Stromal cell of bone marrow (primary cell): ENCODE results near the gene GPR146.
"Not testable (repeated sequence)": the region's sequence is repeated elsewhere in the genome, so short reads cannot be mapped to it uniquely, and the experiment has no call there.

Source experiments
- DNase-seq: peaks from one replicate; pipeline ENCODE4 v3.0.0-alpha.2; 2012; ENCODE audit warnings: low read depth

Gene GPR146

DNA sequence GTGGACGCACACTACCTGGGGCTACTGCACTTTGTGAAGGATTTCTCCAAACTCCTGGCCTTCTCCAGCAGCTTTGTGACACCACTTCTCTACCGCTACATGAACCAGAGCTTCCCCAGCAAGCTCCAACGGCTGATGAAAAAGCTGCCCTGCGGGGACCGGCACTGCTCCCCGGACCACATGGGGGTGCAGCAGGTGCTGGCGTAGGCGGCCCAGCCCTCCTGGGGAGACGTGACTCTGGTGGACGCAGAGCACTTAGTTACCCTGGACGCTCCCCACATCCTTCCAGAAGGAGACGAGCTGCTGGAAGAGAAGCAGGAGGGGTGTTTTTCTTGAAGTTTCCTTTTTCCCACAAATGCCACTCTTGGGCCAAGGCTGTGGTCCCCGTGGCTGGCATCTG lies 14.0 kb downstream of the GPR146 start:
- DNase-seq, result no peak

DNA sequence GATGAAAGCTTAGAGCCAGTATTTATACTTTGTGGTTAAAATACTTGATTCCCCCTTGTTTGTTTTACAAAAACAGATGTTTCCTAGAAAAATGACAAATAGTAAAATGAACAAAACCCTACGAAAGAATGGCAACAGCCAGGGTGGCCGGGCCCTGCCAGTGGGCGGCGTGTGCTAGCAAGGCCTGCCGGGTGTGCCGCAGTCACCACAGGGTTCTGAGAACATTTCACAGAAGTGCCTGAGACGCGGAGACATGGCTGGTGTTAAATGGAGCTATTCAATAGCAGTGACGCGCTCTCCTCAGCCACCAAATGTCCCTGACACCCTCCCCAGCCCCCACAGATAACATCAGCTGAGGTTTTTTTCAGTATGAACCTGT lies 14.5 kb downstream of the GPR146 start:
- no peak for DNase-seq

DNA sequence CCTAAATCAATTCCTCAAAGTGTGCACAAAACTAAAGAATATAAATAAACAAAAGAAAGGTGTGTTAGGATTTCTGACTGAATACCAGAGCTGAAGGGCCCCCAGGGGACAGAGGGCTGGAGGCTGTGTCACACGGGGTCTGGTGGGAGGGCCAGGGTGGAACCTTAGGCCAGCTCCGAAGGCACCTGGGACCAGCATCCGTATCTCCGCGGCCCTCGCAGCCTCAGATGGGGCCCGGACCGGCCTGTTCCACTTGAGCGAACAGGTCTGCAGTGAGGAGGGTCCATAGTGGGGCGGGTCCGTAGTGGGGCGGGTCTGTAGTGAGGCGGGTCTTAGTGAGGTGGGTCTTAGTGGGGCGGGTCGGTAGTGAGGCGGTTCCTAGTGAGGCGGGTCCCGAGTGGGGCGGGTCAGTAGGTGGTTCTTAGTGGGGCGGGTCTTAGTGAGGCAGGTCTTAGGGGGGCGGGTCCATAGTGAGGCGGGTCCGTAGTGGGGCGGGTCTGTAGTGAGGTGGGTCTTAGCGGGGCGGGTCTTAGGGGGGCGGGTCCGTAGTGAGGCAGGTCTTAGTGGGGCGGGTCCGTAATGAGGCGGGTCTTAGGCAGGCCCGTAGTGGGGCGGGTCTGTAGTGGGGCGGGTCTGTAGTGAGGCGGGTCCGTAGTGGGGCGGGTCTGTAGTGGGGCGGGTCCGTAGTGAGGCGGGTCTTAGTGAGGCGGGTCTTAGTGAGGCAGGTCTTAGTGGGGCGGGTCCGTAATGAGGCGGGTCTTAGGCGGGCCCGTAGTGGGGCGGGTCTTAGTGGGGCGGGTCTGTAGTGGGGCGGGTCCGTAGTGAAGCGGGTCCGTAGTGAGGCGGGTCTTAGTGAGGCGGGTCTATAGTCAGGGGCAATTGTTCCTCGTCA lies 15.1 kb downstream of the GPR146 start:
- no peak for DNase-seq

DNA sequence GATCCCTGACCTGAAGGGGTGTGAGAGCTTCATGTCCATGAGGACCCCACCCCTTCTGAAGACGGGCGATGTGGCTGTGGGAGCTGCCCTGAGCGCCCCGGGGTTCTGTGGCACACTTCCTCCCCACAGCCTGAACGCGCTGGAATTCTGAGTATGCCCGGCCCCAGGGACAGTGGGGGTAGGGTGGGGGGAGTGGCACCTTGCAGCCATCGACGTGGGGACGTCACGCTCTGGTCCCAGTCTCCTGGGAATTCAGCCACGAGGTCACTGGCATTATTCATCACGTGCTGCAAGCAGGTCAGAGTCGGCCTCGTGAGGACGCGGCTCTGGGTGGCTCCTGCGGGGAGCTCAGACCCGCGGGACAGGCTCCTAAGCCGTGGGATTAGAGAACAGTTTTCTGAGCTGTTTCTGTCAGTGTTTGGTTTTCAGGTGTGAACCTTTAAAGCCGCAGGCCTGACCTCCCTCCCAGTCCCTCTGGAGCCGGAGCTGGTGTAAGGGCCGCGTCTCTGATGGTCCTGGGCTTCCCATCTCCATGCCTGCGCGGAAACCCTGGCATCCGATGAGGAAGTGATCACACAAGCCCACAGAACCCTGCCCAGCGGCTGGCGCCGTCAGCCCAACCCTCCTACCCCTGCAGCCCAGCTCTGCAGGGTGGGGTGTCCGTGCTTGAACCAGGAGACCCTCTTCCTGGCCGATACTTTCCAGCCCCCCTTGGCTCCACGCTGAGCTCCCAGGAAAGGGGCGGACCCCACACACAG lies 16.1 kb downstream of the GPR146 start:
- DNase-seq, result no peak

DNA sequence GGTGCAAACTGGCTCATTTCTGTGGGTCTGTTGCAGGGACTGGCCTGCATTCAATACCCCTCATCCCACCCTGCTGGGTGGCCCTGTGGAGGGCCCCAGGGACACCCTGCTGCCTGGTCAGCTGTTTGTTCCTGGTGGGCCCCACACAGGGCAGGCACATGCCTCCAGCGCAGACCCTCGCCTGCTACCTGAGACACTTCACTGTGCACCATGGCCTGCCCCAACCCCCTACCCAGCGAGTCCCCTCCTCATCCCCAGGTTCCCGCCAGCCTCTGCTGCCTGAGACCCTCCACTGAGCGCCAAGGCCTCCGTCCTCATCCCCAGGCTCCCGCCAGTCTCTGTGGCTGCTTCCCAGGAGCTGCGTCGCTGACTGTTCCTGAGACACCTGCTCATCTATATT lies 16.8 kb downstream of the GPR146 start:
- no peak for DNase-seq

DNA sequence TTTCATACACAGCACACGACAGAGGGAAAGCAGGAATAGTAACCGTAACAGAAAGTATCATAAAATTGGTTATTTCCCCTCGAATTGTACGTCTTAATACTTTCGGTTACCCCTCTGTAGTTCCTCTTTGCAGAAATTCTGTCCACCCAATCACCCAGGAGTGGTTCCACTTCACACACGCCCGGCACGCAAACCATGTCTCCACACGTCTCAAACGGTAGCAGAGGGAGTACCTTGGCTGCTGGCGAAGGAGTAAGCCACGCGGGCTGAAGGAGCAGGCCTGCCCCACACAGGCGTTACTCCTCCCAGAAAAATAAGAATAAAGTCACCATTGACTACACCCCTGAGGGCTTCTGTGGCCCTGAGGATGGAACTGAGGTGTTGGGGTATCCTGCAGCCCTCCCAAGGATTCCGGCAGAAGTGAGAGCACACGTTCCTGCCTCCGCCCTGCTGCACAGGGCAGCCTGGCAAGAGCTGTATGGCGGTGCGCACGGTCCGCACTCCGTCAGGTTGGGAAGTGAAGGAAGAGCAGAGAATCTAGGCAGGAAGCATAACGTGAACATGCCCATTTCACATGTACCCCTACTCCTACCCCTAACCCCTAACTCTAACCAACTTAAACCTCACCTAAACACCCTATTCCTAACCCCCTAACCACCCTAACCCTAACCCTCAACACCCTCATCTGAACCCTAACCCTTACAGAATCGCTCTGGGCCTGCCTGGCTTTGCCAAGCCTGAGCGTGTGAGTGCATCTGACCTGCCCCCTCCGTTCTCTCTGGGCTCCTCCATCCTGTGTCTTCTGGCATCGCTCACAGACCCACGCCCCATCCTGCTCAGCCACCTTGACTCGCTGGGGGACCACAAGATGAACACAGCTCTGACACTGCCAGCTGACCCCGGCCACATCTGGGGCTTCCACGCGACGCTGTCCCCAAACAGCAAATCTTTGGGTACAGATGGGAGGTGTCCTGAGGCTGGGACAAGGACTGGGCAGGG lies 18.2 kb downstream of the GPR146 start:
- DNase-seq, result no peak

DNA sequence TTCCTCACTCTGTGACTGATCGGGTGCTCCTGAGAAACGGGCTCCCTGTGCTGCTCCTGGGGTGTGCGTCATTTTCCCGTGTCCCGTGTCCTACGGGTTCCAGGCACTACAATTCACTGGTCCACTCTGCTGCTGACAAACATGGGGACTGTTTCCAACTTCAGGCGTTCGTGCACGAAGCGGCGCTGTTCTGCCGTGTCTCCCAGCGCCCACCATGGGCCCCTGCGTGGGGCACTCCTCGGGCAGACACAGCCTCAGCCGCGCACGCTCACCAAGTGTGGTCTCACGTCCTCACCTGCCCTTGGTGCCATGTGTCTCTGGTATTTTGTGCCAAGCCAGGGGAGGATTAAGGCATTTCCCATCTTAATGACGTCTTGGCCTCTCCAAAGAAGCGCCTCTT lies 19.0 kb downstream of the GPR146 start:
- no peak for DNase-seq

DNA sequence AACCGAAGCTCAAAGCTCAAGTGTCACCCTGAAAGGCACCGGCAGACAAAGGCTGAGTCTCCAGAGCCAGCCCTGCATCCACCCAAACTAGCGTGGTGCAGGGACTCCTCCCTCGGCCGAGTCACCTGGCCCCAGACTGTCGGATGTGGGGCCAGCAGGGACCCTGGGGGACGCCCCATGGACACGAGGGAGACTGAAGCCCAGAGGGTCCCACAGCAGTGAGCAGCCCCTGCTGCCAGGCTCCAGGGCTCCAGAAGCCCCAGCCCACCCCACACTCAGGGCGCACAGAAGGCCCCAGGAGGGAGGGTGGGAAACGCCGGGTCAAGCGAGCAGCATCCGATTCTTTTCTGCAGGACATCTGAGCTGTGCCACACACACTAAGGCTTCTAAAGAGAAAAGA lies 20.2 kb downstream of the GPR146 start:
- DNase-seq, result no peak

DNA sequence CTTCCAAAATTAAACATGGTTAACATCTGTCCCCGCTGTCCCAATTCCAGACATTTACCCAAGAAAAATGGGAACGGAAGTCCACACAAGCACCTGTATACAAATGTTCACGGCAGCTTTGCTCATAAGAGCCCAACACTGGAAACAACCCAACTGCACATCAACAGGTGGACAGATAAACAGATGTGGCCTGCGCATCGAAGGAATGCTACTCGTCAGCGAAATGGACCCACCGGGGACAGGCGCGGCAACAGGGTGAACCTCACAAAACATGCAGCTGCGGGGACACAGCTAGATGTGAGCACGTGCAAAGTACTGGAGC lies 20.9 kb downstream of the GPR146 start:
- no peak for DNase-seq

DNA sequence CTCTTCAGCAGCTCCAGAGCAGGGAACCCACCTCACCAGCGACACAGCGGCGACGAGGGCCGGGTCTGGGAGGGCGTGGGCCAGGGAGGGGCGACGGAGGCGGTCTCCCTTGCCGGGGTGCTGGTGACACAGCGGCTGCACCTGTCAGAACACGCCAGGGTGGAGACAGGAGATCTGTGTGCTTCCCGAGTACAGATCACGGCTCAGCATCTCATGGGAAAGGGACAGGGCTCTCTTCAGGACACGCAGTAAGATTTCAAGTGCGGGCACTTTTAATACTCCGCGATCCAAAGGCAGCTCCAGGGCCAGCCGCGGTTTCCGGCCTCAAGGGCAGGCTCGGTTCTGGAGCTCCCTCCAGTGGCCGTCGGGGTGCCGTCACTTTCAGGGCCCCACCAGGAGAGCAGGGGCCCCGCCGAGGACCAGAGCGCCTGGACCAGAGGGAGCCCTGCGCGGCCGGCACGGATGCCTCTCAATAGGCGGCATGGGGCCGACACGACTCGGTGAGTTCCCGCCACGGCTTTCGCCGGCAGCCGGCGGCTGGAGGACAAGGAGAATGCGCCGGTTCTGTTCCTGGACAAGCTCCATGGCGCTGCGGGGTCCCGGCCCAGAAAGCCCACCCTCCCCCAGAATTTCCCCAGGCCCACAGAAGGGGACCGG lies 21.4 kb downstream of the GPR146 start:
- DNase-seq, result peak; percentile 43

DNA sequence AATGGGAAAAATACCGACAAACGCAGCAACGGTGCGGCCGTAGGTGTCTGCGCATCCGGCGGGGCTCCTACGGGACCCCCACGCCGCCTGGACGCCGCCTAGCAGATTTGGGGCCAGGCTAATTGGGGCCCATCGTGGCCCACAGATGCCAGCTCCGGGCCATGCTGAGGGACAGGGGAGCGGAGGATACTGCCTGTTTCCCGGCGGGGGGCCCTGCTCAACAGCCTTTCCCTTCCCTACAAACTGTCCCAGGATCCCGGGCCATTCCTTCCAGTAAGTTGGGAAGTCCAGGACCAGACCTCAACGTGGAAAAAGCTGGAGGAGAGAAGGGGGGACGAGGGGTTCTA lies 21.9 kb downstream of the GPR146 start:
- no peak for DNase-seq

DNA sequence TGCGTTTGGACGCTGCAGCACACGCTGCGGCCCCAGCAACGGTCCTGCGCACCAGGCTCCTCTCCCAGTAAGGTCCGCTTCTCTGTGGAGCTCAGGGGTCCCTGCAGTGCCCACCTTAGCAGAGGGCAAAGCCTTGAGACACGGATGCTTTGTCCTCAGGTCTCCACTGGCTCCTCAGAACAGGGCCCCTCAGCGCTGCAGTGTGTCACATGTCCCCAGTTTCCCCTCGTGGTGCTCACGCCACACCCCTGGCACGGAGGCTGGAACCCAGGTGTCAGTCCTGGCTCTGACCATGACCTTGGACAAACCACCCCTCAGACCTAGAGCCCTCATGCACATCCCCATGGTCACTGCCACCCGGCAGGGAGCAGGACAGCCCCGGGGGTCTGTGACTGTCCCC lies 23.7 kb downstream of the GPR146 start:
- DNase-seq, result no peak

DNA sequence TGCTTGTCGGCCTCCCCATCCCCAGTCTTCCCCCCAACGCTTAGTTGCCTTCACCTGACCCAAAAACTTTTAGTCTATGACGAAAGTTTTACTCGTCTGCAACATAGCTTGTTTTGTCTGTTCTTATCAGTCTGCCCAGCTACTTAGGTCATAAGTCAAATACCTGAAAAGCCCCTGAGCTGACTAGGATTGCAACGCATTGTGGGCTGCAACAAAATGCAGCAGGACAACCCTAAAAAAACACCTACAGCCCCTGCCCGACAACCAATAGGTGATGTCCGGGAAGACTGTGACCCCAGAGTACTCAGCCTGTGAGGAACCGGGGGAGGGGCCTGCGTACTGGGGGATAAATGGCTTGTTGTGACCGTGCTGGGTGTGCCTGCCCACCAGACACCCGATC lies 24.3 kb downstream of the GPR146 start:
- no peak for DNase-seq

DNA sequence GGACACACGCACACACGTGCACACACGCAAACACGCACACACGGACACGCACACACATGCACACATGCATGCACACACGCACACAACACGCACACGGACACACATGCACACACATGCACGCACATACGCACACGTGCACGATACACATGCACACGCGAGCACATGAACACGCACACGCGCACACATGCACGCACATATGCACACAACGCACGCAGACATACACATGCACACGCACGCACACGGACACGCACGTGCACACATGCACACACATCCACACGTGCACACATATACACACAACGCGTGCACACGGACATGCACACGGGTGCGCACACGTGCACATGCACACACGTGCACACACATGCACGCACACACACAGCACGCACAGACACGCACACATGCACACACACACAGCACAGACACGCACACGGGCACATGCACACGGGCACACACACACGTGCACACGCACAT lies 26.2 kb downstream of the GPR146 start:
- no peak for DNase-seq

DNA sequence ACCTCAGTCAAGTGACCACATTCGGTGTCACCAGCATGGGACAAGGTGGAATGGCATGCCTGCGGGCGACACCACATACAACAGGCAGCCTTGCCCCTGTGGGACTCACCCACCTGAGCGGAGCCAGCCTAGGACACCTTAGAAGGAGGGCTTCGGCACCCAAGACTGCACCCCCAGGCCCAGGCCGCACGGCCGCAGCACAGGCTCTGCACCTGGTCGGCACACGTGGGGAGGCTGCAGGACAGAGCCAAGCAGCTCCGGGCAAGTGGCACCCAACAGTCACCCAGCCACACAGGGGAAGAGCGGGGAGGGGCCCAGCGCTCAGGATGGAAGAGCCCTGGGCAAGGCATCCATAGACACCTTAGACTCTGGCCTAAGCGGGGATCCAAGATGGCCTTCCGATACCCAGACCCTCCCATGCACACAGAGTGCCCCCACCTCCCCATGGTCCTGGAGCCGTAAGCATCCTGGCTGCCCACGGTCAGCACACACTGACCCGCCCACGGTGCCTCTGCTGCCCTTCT lies 27.4 kb downstream of the GPR146 start:
- no peak for DNase-seq

DNA sequence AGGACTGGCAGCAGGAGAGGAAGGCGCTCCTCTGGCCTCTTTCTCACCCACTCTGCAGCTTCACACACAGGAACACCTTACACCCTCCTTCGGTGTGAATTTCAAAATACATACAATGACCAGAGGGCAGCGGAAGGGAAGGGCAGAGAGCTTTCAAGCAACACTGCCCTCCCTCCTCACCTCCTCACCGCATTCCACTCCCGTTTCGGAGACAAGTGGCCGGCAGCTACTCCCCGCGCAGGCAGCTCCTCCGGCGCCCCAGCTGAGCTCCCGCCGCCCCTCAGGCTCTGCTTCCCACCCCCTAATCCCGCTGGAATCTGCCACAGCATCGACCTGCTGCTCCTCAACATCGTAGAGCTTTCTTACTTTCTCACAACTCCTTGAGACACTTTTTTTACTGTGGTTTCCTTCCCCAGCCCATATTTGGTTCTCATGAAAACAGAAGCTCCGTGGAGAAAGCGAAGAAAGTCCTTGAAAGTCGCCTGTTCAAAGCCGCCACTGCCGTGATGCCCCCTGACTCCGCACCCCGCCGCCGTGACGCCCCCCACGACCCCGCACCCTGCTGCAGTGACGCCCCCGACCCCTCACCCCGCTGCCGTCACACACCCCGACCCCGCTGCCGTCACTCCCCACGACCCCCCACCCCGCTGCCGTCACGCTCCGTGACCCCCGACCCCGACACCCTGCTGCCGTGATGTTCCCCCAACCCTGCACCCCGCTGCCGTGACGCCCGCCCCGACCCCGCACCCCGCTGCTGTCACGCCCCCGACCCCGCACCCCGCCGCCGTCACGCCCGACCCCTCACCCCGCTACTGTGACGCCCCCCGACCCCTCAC lies 29.0 kb downstream of the GPR146 start:
- DNase-seq, result no peak

DNA sequence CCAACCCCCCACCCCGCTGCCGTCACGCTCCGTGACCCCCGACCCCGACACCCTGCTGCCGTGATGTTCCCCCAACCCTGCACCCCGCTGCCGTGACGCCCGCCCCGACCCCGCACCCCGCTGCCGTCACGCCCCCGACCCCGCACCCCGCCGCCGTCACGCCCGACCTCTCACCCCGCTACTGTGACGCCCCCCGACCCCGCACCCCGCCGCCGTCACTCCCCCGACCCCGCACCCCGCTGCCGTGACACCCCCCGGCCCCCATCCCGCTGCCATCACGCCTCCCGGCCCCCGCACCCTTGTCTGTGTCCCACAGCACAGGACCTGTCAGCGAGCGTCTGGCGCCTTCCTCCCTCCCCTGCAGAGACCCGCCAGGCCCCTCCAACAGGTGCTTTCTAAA lies 29.7 kb downstream of the GPR146 start:
- DNase-seq, result not testable (repeated sequence)

DNA sequence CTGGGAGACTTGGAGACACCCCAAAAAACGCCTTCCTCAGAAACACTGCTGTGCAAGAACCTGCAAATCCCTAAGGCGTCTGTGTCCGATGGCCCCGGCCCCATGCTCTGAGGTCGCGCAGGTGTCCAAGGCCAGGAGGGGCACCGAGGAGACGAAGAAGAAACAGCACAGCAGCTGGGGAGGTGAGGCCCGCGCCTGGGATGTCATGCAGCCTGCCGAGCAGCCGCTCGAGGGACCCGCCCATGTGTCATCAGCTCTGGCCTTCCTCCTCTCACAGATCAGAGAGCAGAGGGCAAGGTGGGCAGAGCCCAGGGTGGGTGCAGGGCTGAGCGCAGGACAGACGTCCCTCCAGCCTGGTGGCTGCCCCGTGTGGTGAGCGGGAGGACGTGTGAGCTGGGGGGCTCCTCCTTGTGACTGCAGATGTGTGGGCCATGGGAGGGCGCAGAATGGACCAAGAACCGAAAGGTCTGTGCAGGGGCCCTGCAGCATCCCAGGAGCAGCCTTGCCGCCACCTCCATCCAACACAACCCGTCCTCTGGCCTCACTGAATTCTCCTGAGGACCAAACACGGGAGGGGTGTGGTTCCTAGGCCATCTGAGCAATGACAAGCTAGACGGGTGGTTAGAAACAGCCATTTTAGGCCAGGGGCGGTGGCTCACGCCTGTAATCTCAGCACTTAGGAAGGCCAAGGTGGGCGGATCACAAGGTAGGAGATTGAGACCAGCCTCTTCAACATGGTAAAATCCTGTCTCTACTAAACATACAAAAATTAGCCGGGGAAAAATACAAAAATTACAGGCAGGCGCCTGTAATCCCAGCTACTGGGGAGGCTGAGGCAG lies 30.5 kb downstream of the GPR146 start:
- no peak for DNase-seq

DNA sequence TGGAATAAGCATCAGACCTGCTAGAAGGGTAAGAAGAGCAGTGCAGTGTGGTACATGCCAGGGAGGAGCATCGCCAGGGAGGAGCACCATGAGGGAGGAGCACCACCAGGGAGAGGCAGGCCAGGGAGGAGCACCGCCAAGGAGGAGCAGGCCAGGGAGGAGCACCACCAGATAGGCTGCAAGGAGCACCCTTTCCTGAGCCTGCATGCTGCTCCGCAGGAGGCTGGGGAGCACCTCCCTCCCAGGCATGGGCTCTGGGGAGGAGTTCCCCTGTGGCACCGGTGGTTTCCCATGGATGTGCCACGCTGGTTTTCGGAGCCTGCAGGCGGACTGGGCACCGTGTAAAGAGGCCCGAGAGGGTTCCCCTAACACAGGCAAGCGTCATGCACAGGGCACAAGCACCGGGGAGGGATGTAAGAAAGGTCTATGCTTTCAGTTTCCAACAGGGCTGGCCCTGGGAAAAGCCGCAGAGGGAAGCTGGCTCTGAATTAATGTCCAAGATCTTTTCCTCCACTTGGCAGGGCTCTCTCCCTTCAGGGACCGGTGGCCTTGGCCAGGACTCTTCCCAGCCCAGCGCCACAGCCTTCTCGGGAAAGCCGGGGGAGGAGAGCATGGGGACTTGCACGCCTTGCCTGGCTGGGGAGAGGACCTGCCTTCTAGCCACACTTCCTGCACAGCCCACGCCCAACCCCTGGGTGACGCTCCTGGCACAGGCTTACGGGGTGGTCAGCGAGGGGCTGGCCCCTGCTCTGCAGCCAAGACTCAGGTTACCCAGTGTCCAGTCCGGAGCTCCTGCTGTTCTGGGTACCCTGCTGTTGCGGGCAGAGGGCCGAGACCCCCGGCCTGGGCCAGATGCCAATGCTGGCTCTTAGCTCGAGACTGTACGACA lies 32.1 kb downstream of the GPR146 start:
- no peak for DNase-seq
